HG02973 (cell line): ENCODE data around the gene C19orf25.
"Not testable (repeated sequence)": the region's sequence is repeated elsewhere in the genome, so short reads cannot be mapped to it uniquely, and the experiment has no call there.

Experiments
- ATAC-seq: cut with Tn5 transposase; IDR thresholded peaks from one replicate; pipeline ENCODE4 v1.9.1; 2021; ENCODE audit warnings: moderate library complexity; ENCODE audit not compliant: unreplicated experiment

Gene C19orf25

DNA sequence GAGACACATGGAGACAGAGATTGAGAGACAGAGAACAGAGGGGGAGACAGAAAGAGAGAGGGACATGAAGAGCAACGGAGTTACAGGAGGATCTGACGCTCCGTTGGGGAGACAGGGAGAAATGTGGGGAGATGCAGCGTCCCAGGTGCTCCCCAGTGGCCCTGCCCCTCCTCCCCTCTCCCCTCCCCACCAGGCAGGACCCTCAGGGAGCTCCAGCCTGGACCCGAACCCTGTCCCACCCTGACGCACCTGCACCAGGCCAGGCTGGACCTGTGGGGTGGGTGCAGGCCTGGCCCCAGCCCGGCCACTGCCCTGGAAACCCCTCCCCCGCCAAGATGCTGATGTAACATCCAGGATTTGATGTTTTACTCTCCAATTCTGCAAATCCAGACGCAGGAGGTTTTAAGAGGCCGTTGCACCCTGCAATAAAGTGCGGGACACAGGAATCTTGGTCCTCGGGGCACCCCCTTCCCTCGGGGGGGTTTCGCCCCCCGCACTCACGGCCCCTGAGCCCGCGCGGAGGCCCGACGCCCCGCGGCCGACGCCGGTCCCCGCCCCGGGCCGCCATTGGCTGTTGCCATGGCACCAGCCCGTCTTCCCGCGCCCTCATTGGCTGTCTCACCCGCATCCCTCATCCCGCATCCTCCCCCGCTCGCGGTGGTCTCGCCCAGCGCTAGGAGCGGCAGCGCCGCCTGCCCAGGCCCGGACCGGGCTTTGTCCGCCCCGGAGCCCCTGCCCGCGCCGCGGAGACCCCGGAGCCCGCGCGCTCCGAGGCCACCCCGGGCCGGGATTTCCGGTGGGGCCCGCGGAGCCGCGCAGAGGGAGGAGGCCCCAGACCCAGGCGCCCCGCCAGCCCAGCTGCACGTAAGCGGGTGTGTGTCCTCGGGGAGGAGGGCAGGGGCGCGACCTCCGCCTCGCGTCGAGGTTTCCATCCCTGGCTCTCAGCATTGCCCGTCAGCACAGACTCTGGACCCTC is 29.3 kb downstream of the C19orf25 start, which contains the start of gene APC2:
Gene APC2, plus strand, starts transcription at position 655 of the 976 bp plus-strand sequence. CDS start 2,881 bp downstream, outside the sequence.
- ATAC-seq = no peak

DNA sequence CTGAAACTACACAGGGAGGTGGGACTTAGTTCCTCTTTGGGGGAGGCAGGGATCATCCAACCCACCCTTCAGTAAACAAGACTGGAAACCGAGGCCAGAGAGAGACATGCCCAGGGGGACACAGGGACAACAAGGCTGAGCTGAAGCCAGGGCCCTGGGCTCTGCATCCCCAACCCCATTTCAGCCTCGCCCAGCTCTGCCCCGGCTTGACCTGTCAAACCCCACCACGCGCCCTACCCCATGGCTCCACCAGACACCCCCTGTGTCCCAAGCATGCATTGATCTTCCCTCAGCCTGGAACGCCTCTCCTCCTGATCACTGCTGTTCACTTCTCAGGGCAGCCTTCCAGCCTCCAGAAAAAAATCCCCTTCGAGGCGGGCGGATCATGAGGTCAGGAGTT is 31.1 kb downstream of the C19orf25 start:
- no peak for ATAC-seq

DNA sequence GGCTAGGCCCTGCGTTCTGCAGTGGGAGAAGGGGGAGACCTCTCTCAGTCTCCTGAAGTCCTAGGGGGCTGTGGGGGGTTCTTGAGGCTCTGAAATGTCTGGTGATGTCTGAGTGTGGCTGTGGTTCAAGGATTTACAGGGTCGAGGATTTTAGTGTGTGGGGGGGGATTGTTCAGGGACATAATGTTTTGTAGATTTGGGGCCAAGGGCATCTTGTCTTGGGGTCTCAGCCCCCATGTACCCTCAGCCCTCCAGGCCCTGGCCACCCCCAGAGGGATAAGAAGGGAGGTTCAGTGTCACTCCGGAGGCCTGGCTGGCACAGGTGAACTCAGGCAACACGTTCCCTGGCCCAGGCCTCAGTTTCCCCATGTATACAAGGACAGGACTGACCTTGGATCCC is 31.5 kb downstream of the C19orf25 start:
- ATAC-seq = no peak

DNA sequence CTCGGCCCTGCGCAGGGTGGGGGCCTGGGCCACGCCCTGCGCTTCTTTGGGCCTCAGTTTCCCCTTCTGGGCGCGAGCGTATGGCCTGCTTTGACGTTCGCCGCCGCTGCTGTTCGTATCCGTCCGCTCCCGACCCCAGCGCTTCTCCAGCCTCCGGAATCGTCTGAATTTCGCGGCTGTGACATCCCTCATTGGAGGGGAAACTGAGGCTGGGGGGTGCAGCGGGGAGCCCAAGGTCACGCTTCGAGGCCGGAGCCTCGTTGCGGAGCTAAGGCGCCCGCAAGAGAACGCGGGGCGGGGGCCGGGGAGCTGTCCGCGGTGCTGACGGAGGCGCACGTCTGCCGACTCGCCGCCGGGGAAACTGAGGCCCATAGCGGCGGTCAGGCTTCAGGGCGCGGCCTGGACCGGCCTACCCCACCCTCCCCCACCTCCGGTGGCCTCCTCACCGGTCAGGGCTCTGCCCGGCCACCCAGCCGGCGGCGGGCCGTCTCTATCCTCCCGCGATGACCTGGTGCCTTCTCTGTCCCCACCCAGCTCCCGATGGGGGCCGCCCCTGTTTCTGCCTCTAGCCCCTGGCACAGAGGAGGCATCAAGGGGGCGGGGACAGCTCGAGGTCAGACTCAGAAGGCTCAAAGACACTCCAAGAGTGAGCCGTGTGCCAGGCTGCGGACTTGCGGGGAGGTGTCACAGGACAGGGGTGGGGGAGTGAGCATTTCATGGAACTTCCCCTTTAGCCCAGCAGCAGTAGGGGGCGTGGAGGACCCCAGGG is 32.1 kb downstream of the C19orf25 start:
- no peak for ATAC-seq

DNA sequence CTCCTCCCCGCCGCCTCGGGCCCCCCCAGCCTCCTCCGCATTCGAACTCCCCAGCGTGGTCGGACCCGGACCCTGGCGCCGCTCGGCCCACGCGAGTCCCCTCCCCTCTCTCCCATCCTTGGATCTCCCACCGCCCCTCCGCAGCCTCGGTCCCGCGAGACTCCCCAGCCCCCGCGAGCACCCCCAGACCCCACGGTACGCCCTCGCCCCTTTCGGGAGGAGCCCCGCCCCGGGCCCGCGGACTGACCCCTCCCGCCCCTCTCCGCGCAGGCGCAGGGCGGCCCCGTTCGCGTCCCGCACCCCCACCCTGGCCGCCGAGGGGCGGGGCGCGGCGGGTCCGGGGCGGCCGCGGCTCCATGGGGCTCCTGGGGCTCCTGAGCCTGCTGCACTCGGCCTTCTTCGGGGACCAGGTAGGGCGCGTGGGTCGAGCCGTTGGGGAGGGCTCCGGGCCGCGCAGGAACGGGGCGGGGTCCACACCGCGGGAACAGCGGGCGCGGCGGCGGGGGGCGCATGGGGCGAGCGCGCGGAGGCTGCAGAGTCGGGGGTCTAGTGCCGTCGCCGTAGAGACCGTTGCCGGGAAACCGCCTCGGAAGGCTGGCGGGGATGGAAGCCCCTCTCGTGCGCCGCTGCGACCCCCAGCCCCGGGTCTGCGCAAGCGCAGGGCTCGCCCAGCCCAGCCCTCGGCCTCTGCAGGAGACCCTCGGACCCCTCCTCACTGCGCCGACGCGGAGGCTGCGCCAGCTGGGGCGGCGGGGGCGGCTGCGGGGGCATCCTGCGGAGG is 32.9 kb downstream of the C19orf25 start:
- ATAC-seq = no peak

DNA sequence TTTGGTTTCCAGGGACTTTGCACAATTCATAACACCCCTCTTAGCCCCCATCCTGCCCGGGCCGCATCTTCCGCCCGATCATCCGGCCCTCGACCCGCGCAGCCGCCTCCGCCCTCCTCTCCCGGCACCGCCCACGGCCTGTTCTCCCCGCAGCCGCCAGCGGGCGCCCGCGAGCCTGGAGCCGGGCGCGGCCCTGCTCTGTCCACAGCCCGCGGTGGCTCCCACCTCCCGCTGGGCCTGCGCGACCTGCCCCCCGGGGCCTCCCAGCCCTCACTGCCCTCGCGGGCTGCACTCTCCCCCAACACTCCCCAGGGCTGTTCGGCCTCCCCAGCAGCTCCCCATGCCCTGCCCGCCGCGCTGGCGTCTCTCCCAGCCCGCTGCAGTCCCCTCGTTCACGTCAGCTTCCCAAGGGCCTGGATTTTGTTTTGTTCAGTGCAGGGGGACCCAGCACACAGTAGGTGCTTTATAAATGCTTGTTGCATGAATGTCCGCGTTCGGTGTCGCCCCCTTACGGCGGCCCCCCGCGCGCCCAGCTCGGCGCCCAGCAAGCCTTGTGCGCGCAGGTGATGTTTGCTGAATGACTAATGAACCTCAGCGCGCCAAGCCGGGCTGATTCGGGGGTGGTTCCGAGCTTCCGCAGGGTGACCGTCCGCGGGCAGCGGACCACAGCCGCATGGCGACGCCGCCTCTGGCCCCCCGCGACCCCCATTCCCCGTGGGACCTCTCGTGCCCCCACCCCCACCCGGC is 33.7 kb downstream of the C19orf25 start:
- no peak for ATAC-seq

DNA sequence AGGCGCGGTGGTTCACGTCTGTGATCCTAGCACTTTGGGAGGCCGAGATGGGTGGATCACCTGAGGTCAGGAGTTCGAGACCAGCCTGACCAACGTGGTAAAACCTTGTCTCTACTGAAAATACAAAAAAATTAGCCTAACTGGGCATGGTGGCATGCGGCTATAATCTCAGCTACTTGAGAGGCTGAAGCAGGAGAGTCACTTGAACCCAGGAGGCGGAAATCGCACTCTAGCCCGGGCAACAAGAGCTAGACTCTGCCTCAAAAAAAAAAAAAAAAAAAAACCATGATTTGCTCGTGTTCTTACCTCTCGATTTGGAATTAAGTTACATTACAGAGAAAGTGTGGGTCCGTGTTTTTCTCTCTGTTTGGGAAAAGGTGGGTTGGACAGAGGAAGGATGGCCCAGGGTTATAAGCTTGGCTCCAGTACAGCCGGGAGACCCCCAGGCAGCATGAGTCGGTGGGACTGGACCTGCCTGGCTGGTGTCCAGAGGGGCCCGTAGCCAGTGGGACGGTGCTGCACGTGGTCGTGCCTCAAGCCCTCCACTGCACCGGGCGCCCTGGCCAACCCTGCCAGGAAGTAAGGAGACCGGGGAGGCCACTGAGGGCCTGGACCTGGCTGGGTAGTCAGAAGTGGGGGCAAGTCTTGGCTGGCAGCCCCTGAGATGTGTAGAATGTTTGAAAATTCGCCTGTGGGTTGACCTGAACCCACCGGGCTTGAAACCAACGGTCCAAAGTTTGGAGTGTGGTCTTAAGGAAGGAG is 37.2 kb downstream of the C19orf25 start:
- ATAC-seq = no peak

DNA sequence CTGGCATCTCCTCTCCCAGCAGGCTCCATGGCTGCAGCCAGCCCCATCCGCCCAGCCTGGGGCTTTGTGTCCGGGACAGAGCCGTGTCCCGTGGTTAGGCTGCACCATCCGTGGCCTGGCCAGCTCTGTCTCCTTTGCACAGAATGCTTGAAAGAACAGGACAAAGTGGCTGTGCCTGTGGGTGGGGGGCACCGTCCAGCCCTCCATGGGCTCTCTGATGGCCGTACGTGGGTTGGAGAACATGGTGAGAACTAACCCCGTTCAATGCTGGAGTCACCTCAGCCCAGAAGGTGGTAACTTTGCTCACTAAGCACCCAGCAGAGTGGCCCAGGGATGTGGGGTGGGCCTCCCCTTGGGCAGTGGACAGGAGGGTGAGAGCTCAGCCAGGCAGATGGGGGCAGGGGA is 38.0 kb downstream of the C19orf25 start:
- ATAC-seq = no peak

DNA sequence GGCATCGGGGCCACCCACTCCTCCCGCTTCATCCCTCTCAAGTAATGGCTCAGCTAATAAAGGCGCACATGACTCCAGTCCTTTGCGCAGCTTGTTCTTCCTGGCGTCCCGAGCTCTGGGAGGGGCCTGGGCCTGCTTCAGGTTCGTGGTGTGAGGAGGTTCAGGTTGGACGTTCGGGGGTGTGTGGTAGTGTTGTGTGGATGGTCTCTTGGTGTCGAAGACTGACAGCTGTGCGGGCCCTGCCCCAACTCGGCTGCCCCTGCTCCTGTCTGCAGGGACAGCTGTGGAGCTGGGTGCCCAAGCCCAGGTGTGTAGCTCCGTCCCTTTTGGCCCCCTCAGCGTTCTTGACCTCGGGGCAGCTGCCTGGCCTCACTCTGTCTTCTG is 38.6 kb downstream of the C19orf25 start:
- ATAC-seq = no peak

DNA sequence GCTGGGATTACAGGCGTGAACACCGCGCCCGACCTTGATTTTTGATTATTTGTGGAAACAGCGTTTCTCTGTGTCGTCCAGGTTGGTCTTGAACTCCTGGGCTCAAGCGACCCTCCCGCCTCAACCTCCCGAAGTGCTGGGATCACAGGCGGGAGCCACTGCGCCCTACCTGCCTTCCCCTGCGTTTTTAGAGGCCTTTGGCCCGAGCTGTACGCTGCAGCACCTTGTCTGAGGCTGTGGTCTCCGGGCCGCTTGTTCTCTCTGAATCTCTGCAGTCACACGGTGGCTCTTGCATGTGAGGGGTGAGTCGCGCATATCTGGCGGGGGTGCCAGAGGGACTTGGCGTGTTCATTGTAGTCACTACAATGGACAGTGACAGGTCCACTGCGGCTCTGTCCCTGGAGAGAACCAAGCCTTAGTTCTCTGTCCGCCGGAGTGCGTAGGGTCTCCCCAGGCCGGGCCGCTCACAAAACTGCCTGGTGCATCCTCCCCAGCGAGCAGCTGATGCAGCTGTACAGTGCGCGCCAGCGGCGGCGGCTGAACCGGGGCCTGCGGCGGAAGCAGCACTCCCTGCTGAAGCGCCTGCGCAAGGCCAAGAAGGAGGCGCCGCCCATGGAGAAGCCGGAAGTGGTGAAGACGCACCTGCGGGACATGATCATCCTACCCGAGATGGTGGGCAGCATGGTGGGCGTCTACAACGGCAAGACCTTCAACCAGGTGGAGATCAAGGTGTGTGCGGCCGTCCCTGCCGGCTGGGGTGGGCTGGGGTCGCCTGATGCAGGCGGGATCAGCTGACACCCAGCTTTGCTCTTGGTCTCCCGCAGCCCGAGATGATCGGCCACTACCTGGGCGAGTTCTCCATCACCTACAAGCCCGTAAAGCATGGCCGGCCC is 39.2 kb downstream of the C19orf25 start:
- ATAC-seq = not testable (repeated sequence)

DNA sequence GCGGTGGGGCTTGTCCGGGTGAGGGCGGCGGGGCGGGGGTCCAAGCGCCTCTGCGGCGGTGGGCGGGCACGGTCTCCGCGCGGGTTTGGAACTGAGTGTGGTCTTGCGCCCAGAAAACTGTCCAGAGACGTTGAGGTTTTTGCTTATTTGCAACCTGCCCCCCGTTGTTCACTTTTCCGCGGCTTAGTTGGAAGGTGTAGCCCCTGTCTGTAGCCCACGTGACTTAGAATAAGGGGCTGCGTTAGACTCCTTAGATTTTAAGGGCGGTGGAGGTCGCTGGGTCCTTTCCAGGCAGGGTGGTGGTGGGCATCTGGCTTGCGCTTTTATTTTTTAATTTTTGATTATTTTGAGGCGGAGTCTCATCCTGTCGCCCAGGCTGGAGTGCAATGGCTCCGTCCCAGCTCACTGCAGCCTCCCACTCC is 40.1 kb downstream of the C19orf25 start:
- ATAC-seq = no peak

DNA sequence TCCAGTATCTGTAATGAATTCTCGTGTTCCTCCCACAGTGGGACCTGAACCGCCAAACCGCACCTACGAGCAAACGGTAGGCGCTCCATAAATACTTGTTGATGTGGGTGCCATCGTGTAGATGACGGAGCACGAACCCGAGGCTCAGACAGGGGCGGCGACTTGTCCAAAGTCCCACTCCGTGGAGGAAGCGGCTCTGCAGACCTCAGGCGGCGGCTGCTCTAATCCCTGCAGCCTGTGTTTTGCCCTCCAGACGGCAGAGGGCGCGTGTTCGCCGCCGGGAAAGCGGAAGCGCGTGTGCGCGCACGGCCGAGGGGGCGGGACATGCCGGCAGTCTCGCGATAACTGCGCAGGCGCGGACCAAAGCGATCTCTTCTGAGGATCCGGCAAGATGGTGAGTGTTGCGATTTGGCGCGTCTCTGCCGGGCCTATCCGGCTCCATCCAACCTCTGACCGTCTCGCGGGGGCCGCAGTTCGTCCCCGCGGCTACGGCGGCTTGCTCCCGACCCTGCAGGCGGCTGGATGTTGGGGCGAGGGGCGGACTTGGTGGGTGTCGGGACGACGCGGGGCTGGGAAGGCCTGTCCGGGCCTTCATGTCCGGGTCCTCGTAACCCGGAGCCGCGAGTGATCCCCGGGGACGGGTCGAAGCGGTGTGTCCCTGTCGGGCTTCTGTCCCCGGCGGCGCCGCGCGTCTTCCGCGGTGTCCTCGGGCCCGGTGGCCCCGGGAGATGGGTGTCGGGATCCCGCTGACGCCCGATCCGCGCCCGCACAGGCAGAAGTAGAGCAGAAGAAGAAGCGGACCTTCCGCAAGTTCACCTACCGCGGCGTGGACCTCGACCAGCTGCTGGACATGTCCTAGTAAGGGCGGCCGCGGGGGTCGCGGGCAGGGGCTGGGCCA is 40.7 kb downstream of the C19orf25 start, which contains the start of gene RPS15:
Gene RPS15, plus strand, starts transcription at position 362 of the 898 bp plus-strand sequence. Its CDS starts 30 bp downstream, at position 392.
- ATAC-seq = peak; percentile 72

DNA sequence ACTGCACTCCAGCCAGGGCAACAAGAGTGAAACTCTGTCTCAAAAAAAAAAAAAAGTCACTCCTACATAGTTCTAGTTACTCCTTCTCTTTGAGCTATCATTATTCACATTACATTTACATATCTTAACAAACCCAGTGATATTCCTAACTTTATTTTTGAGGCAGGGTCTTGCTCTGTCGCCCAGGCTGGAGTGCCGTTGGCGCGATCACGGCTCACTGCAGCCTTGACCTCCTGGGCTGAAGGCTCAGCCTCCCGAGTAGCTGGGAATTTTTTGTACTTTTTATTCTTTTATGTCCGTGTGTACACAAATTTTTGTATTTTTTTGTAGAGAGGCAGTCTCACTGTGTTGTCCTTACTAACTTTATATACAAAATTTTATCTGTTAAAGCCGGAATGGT is 41.4 kb downstream of the C19orf25 start:
- ATAC-seq = no peak

DNA sequence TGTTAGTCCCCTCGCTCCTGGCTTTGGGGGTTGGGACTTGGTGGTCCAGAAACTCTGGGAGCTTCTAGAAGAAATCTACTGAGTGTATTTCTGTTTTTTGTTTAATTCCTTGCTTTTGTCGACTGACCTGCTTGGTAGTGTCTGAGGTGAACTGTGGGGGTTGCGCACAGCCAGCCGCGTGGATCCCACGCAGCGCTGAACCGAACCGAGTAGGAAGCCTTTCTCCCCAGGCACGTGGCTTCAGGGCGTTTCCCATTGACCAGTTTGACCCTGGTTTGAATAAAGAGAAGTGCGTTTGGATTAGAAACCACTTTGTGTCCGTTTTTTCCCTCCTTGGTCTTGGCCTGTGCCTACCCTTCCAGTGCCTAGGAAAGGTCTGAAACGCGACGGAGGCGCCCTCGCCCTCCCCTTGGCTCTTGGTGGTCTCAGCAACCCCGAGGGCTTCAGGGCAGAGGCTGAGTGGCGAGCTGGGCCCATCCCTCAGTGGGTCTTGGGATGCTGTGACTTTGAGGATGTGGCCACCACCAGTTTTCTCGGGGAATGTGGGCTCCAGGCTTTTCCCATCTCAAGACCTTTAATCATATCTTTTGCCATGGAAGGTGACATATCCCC is 43.5 kb downstream of the C19orf25 start:
- no peak for ATAC-seq

DNA sequence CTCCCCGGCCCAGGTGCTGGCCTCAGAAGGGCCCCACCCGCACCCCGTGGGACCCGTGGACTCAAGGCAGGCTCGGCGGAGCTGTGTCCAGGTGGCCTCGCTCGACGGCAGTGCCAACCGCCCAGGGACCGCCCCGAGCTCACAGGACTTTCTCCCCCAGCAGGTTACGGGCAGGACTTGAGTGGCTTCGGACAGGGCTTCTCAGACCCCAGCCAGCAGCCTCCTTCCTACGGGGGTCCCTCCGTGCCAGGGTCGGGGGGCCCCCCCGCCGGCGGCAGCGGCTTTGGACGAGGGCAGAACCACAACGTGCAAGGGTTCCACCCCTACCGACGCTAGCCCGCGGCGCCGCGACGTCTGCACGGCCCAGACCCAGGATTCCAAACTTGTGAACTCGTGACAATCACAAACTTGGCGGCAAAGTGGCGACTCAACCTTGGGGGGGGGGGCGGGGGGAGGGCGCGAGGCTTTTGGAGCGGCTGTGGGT is 44.4 kb downstream of the C19orf25 start:
- no peak for ATAC-seq

DNA sequence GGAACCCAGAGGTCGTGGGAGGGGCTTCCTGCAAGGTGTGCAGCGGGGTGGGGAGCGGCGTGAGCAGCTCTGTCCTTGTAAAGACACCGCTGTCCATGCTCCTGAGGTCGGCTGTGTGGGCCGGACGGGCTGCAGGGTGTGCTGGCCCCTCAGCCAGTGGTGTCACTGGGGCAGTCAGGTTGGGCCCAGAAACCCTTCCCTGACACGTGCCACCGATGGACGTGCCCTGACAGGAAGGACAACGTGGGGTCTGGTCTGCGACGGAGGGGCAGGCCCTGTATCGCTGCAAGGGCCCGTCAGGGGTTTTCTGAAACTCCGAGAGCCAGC is 45.0 kb downstream of the C19orf25 start:
- ATAC-seq = no peak
